Astrocyte (in vitro differentiated cells and primary cell): Measurements from ENCODE around the gene DTNB. TPM values are rescaled to one million over a fixed set of nuclear protein-coding genes. Genes with fewer than 3 reads are reported as not detected.

Source experiments
- DNase-seq: peaks from one replicate; pipeline ENCODE4 v3.0.0-alpha.2; 2010; ENCODE audit warnings: low read depth
- FAIRE-seq: peaks from 2 replicates; lab custom pipeline; 2011; peaks lifted over from hg19 to GRCh38; lab: Jason Lieb, UNC
- H2AFZ ChIP-seq: 2 replicates; pipeline ENCODE4 v1.6.0; 2012; ENCODE audit warnings: low read depth, low read length, inconsistent platforms
- H3K27ac ChIP-seq: 2 replicates; pipeline ENCODE4 v1.5.1; 2011; ENCODE audit warnings: low read depth, low read length, inconsistent platforms
- H3K27me3 ChIP-seq: 2 replicates; pipeline ENCODE4 v1.6.0; 2011; ENCODE audit warnings: low read length, inconsistent platforms; ENCODE audit not compliant: insufficient read depth
- H3K36me3 ChIP-seq: 2 replicates; pipeline ENCODE4 v1.5.1; 2011; ENCODE audit warnings: low read length, inconsistent platforms; ENCODE audit not compliant: insufficient read depth
- H3K4me1 ChIP-seq: 2 replicates; pipeline ENCODE4 v1.5.1; 2011; ENCODE audit warnings: low read length, inconsistent platforms; ENCODE audit not compliant: insufficient read depth
- H3K4me2 ChIP-seq: 2 replicates; pipeline ENCODE4 v1.6.0; 2012; ENCODE audit warnings: low read length, inconsistent platforms
- H3K4me3 ChIP-seq: 2 replicates; pipeline ENCODE4 v1.5.1; 2011; ENCODE audit warnings: low read depth, mild to moderate bottlenecking, low read length, inconsistent platforms; ENCODE audit not compliant: insufficient read depth
- H3K79me2 ChIP-seq: 2 replicates; pipeline ENCODE4 v1.6.0; 2012; ENCODE audit warnings: mild to moderate bottlenecking, low read length, inconsistent platforms; ENCODE audit not compliant: insufficient read depth
- H3K9ac ChIP-seq: 2 replicates; pipeline ENCODE4 v1.6.0; 2012; ENCODE audit warnings: mild to moderate bottlenecking, low read length, inconsistent platforms
- H3K9me3 ChIP-seq: 2 replicates; pipeline ENCODE4 v1.5.1; 2012; ENCODE audit warnings: low read depth, mild to moderate bottlenecking, low read length, inconsistent platforms; ENCODE audit not compliant: insufficient read depth
- H4K20me1 ChIP-seq: 2 replicates; pipeline ENCODE4 v1.6.0; 2012; ENCODE audit warnings: low read length, inconsistent platforms; ENCODE audit not compliant: insufficient read depth
- H3K27ac Mint-ChIP-seq: one replicate; pipeline ENCODE4 v1.8.0; 2021; ENCODE audit warnings: mild to moderate bottlenecking, mixed read lengths; ENCODE audit not compliant: unreplicated experiment
- H3K27me3 Mint-ChIP-seq: one replicate; pipeline ENCODE4 v1.8.0; 2021; ENCODE audit warnings: low read depth, mixed read lengths; ENCODE audit not compliant: unreplicated experiment
- H3K36me3 Mint-ChIP-seq: one replicate; pipeline ENCODE4 v1.8.0; 2021; ENCODE audit warnings: low read depth, mixed read lengths; ENCODE audit not compliant: unreplicated experiment
- H3K4me1 Mint-ChIP-seq: one replicate; pipeline ENCODE4 v1.8.0; 2021; ENCODE audit warnings: low read depth, mixed read lengths; ENCODE audit not compliant: unreplicated experiment
- H3K4me3 Mint-ChIP-seq: one replicate; pipeline ENCODE4 v1.8.0; 2021; ENCODE audit warnings: mild to moderate bottlenecking, moderate library complexity, mixed read lengths; ENCODE audit not compliant: unreplicated experiment
- H3K9me3 Mint-ChIP-seq: one replicate; pipeline ENCODE4 v1.8.0; 2021; ENCODE audit warnings: mild to moderate bottlenecking, mixed read lengths; ENCODE audit not compliant: unreplicated experiment
- EZH2 ChIP-seq: IDR thresholded peaks from 2 replicates; pipeline ENCODE4 v1.6.1; 2012; ENCODE audit warnings: mild to moderate bottlenecking, low read length, inconsistent platforms; ENCODE audit not compliant: insufficient read depth
- total RNA-seq: library from RNA; stranded (reverse); gene quantifications from 2 replicates; pipeline ENCODE4 v1.2.1, GENCODE V29; 2021
- TF ChIP-seq, protein P1 (sequence below): IDR thresholded peaks from 2 replicates; pipeline ENCODE4 v1.5.1; 2011; ENCODE audit warnings: low read depth, mild to moderate bottlenecking, inconsistent platforms, low read length, moderate library complexity; ENCODE audit not compliant: insufficient read depth

Gene DTNB
- total RNA-seq, 1 donor from 2014 or later: 5.1 TPM

DNA sequence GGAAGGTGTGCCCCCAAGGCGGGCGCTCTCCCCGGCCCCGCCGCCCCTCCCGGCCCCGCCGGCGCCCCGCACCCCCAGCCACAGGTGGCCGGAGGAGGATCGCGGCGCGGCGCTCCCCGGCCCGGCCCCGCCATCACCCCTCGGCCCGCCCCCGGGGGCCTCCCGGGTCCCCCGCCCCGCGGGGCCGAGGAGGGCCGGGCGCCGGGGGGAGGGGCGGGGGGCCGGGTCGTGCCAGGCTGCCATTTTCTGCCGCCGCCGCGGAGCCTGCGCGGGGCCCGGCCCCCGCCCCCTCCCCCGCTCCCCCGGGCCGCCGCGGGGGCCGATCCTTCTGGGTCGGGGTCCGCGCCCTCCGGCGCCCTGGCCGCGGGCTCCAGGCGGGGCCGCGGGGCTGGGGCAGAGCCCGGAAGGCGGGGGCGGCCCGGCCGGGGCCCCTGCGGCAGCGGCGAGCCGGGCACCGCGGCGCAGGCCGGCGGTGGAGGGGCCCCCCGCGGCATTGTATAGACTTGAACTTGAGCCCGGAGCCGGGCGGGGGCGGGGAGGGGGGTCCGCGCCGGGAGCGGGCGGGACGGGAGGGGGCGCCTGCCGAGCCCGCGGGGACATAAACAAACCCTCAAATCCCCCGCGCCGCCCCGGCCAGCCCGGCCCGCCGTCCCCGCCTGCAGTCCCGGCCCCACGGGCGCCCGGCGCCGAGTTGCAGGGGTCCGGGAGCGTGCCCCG lies 332.2 kb downstream of the DTNB start:
- Histone ChIP-seq H3K4me3 (peak overlapping the region; percentile 17), H3K79me2 (peaks cover 34% of the 10 kb centered on the region), H3K27ac (no peak overlapping the region), H4K20me1 (peaks cover 46% of the 10 kb centered on the region), H3K4me2 (peak overlapping the region; percentile 86), H3K27me3 (no peaks in the 10 kb centered on the region), H3K9ac (no peak overlapping the region), H2AFZ (no peak overlapping the region), H3K9me3 (no peaks in the 10 kb centered on the region), H3K4me1 (peaks cover 3% of the 10 kb centered on the region), H3K36me3 (no peaks in the 10 kb centered on the region)
- no peak for TF ChIP-seq EZH2
- TF ChIP-seq, protein P1, sequence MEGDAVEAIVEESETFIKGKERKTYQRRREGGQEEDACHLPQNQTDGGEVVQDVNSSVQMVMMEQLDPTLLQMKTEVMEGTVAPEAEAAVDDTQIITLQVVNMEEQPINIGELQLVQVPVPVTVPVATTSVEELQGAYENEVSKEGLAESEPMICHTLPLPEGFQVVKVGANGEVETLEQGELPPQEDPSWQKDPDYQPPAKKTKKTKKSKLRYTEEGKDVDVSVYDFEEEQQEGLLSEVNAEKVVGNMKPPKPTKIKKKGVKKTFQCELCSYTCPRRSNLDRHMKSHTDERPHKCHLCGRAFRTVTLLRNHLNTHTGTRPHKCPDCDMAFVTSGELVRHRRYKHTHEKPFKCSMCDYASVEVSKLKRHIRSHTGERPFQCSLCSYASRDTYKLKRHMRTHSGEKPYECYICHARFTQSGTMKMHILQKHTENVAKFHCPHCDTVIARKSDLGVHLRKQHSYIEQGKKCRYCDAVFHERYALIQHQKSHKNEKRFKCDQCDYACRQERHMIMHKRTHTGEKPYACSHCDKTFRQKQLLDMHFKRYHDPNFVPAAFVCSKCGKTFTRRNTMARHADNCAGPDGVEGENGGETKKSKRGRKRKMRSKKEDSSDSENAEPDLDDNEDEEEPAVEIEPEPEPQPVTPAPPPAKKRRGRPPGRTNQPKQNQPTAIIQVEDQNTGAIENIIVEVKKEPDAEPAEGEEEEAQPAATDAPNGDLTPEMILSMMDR: no peak
- Mint-ChIP-seq H3K27ac (no peak overlapping the region), H3K9me3 (no peaks in the 10 kb centered on the region), H3K4me1 (no peaks in the 10 kb centered on the region), H3K4me3 (no peak overlapping the region), H3K27me3 (peaks cover 10% of the 10 kb centered on the region), H3K36me3 (peaks cover 5% of the 10 kb centered on the region)
- FAIRE-seq: no peak
- DNase-seq: no peak

DNA sequence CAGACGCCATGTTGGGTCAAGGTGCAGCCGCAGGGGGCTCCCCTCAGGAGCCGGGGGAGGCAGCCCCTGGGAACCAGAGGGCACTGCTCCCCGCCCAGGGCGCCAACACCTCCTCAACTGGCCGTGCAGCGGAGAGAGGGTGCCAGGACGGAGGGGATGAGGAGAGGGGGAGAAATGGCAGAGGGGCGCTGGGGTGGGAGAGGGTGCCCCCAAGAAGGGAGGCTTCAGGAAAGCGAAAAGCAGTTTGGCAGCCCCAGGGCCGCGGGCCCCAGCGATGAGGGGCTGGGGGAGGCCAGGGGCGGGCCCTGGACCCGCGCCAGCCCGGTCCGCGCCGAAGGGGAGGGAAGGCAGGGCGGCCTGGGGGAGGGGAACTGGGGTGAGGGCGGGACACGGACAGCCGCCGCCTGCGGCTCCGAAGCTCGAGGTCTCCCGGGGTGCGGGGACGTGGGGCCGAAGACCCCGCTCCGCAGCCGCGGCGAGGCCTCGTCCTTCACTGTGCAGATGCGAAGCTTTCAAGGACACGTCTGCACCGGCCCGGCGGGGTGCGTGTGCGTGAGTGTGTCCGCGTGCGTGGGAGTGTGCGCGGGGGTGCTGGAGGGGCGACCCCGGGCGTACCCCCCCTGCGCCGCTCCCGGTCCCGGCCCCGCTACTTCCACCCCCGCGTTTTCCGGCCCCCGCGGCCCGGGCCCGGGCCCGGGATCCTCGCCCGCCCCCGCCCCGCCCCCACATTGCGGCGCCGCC lies 333.0 kb downstream of the DTNB start:
- Histone ChIP-seq H2AFZ (peak overlapping the region; percentile 63), H3K27me3 (no peaks in the 10 kb centered on the region), H3K4me2 (peak overlapping the region; percentile 86), H3K36me3 (no peaks in the 10 kb centered on the region), H4K20me1 (peaks cover 54% of the 10 kb centered on the region), H3K4me3 (peak overlapping the region; percentile 60), H3K9ac (peak overlapping the region; percentile 41), H3K79me2 (peaks cover 38% of the 10 kb centered on the region), H3K4me1 (peaks cover 3% of the 10 kb centered on the region), H3K9me3 (no peaks in the 10 kb centered on the region), H3K27ac (no peak overlapping the region)
- H3K27ac Mint-ChIP-seq: no peak overlapping the region
- H3K9me3 Mint-ChIP-seq: no peaks in the 10 kb centered on the region
- peaks cover 5% of the 10 kb centered on the region for H3K36me3 Mint-ChIP-seq
- H3K4me3 Mint-ChIP-seq: peak overlapping the region; percentile 50
- no peaks in the 10 kb centered on the region for H3K4me1 Mint-ChIP-seq
- TF ChIP-seq EZH2: no peak
- TF ChIP-seq, protein P1: no peak
- no peak for DNase-seq
- H3K27me3 Mint-ChIP-seq: peaks cover 10% of the 10 kb centered on the region
- no peak for FAIRE-seq
